Mesendoderm (in vitro differentiated cells): Measurements from ENCODE around the gene TMEM235.

Source experiments
- DNase-seq: peaks from one replicate; pipeline ENCODE4 v3.0.0; 2013
- H2AK5ac ChIP-seq: 2 replicates; pipeline ENCODE4 v1.6.1; 2013; ENCODE audit warnings: low read length, inconsistent platforms
- H2BK120ac ChIP-seq: 2 replicates; pipeline ENCODE4 v1.6.1; 2013; ENCODE audit warnings: low read depth, mild to moderate bottlenecking, low read length, moderate library complexity, mixed read lengths
- H2BK15ac ChIP-seq: replicated peaks from 2 replicates; pipeline ENCODE4 v1.6.1; 2013; ENCODE audit warnings: low read depth, mild to moderate bottlenecking, moderate library complexity
- H2BK5ac ChIP-seq: 2 replicates; pipeline ENCODE4 v1.6.1; 2013; ENCODE audit warnings: low read length, inconsistent platforms
- H3K18ac ChIP-seq: 2 replicates; pipeline ENCODE4 v1.6.1; 2013; ENCODE audit warnings: mild to moderate bottlenecking, low read length, mixed read lengths
- H3K23ac ChIP-seq: one replicate; pipeline ENCODE4 v1.6.1; 2013; ENCODE audit warnings: low read length
- H3K27ac ChIP-seq: 2 replicates; pipeline ENCODE4 v1.5.1; 2013; ENCODE audit warnings: low read depth, mild to moderate bottlenecking, inconsistent platforms, low read length, moderate library complexity
- H3K27me3 ChIP-seq: 2 replicates; pipeline ENCODE4 v1.6.1; 2013; ENCODE audit warnings: low read length, control low read depth, mild to moderate bottlenecking, inconsistent platforms; ENCODE audit not compliant: insufficient read depth, poor library complexity
- H3K36me3 ChIP-seq: 2 replicates; pipeline ENCODE4 v1.6.1; 2013; ENCODE audit warnings: low read length, inconsistent platforms; ENCODE audit not compliant: control insufficient read depth, insufficient read depth
- H3K4ac ChIP-seq: one replicate; pipeline ENCODE4 v1.6.1; 2013; ENCODE audit warnings: low read depth, mild to moderate bottlenecking, low read length, moderate library complexity
- H3K4me1 ChIP-seq: 2 replicates; pipeline ENCODE4 v1.6.1; 2013; ENCODE audit warnings: low read depth, low read length, inconsistent platforms; ENCODE audit not compliant: control insufficient read depth
- H3K4me2 ChIP-seq: 2 replicates; pipeline ENCODE4 v1.6.1; 2013; ENCODE audit warnings: low read length
- H3K4me3 ChIP-seq: 2 replicates; pipeline ENCODE4 v1.5.1; 2013; ENCODE audit warnings: mild to moderate bottlenecking, low read length
- H3K56ac ChIP-seq: one replicate; pipeline ENCODE4 v1.6.1; 2013; ENCODE audit warnings: low read length
- H3K79me1 ChIP-seq: 2 replicates; pipeline ENCODE4 v1.6.1; 2013; ENCODE audit warnings: low read length, inconsistent platforms
- H3K79me2 ChIP-seq: 2 replicates; pipeline ENCODE4 v1.6.1; 2013; ENCODE audit warnings: mild to moderate bottlenecking, low read length; ENCODE audit not compliant: control insufficient read depth, insufficient read depth
- H3K9ac ChIP-seq: 2 replicates; pipeline ENCODE4 v1.6.1; 2013; ENCODE audit warnings: low read length, inconsistent platforms
- H4K5ac ChIP-seq: one replicate; pipeline ENCODE4 v1.6.1; 2013; ENCODE audit warnings: low read length
- H4K8ac ChIP-seq: one replicate; pipeline ENCODE4 v1.6.1; 2013; ENCODE audit warnings: low read depth, mild to moderate bottlenecking, control low read depth, low read length, moderate library complexity
- WGBS: extraction: QIAGEN DNeasy Blood & Tissue Kit; methylation state at CpG from one replicate; pipeline ENCODE4 v1.1.7; 2013; ENCODE audit warnings: low lambda C conversion rate, missing lambda C conversion rate; ENCODE audit not compliant: insufficient coverage; ENCODE audit errors: extremely low coverage; 5-methylcytosine and 5-hydroxymethylcytosine counted together

Gene TMEM235

DNA sequence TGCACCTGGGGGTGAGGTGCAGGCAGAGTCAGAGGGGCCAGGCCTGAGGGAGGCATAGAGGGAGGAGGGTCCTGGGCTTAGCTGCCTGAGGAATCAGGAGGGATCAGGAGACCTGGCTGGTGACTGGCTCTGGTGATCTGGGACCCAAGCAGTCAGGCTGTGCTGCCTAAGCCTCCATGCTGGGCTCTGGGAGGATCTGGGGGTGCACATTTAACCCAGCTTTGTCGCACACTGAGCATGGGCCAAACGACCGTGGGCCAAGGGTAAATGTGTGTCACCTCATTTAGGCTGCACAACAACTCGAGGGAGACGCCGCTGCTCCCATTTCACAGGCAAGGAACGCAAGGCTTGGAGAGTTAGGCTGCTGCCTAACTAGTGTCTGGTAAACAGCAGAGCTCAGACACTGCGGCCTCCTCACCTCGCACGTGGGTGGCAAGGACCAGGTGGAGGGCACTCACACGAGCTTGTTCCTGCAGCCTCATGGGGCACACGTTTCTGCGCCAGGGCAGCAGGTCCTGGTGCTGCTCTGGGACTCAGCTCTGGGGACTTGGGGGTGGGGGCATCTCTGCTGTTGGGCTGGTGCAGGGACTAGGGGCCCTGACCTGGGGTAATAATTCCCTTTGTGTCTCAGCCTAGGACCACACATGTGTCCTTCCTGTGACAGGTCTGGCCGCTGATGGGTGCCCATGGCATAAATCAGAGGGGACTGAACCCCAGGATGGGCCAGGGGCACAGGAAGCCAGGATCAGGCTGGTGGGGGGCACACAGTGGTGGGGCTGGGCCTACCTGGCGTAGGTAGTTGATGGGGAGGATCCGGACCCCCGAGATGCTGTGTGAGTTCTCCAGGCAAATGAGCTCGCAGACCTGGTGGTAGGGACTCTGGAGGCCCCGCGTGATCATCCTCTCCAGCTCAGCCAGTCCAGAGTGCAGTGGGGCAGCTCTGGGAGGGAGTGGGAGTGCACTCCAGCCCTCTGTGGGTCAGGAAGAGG, 18.7 kb downstream of the TMEM235 start:
- no peaks in the 10 kb centered on the region for H3K27me3 ChIP-seq
- WGBS: no CpG with 5 or more reads among the region's 20 CpGs
- no peak overlapping the region for H2BK15ac ChIP-seq
- no peaks in the 10 kb centered on the region for H3K79me2 ChIP-seq
- no peak overlapping the region for H3K27ac ChIP-seq
- no peak overlapping the region for H2BK120ac ChIP-seq
- H3K36me3 ChIP-seq: no peaks in the 10 kb centered on the region
- peaks cover 2% of the 10 kb centered on the region for H3K4me1 ChIP-seq
- no peak overlapping the region for H3K4ac ChIP-seq
- peak overlapping the region; percentile 59 for H3K56ac ChIP-seq
- no peak for DNase-seq
- no peak overlapping the region for H2BK5ac ChIP-seq
- no peak overlapping the region for H3K18ac ChIP-seq
- H3K9ac ChIP-seq: peak overlapping the region; percentile 41
- peak overlapping the region; percentile 65 for H2AK5ac ChIP-seq
- no peak overlapping the region for H3K23ac ChIP-seq
- H3K4me2 ChIP-seq: no peak overlapping the region
- no peak overlapping the region for H4K8ac ChIP-seq
- no peak overlapping the region for H4K5ac ChIP-seq
- H3K4me3 ChIP-seq: no peak overlapping the region
- H3K79me1 ChIP-seq: no peaks in the 10 kb centered on the region

DNA sequence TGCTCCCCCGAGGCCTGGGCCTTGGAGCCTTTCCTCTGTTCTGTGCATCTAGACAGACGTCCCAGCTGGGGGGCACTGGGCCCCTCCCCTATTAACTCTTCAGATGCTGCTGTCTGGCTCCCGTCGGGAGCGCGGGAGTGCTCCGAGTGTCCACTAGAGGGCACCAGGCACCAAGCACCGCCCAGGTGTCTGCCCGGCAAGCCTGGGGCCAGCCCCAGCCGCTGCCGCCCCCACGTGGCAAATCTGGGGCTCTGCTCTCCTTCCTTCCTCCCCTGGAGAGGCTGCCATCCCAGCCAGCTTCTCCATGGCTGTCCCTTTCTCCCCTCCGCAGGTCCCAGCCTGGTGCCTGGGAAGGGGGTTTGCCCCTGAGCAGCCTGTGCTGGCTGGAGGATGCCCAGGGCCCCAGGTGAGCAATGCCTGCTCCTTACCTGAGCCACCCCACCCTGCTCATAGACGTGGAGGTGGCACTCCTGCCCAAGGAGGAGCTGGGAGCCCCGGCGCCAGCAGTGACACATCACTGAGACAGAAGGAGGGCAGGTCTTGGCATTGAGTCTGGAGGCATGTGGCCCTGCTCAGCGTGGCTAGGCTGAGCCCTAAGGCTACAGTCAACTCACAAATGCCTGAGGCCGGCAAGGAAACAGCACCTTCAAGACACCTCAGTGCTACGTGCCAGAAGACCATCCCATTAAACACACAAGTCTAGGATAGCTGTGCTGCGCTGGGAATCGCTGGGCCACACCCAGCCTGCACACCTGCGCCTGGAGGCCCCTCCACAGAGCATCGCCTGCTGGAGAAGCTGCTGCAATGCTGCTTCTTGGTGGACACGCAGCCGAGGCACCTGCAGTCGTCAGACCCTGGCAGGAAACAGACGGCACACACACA, 19.7 kb downstream of the TMEM235 start:
- Histone ChIP-seq H3K4me2 (no peak overlapping the region), H2BK5ac (no peak overlapping the region), H3K9ac (peak overlapping the region; percentile 54), H2AK5ac (no peak overlapping the region), H2BK15ac (no peak overlapping the region), H2BK120ac (no peak overlapping the region), H3K36me3 (no peaks in the 10 kb centered on the region), H3K4me1 (peaks cover 4% of the 10 kb centered on the region), H3K27me3 (no peaks in the 10 kb centered on the region), H4K5ac (no peak overlapping the region), H3K56ac (peak overlapping the region; percentile 59), H3K18ac (no peak overlapping the region), H3K27ac (no peak overlapping the region), H3K79me1 (no peaks in the 10 kb centered on the region), H3K4ac (peak overlapping the region; percentile 79), H3K4me3 (no peak overlapping the region), H4K8ac (no peak overlapping the region), H3K23ac (peak overlapping the region; percentile 48), H3K79me2 (no peaks in the 10 kb centered on the region)
- peak; percentile 93 for DNase-seq
- no CpG with 5 or more reads among the region's 27 CpGs for WGBS

DNA sequence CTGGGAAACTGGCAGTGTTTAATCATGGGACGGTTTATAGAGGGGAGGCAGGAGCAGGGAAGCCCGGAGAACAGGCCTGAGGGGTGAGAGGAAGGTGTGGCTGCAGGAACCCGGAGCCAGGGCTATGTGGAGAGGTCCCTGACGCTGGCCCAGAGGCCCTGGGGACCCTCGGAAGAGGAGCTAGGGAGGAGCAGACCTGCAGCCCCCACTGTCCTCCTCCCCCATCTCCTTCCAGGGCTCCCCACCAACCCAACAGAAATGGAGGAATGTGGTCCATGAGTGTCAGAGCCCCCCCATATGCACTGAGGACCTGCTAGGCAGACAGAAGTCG, 20.3 kb downstream of the TMEM235 start:
- DNase-seq: no peak
- Histone ChIP-seq H3K79me1 (no peaks in the 10 kb centered on the region), H2BK120ac (no peak overlapping the region), H3K4ac (no peak overlapping the region), H3K18ac (no peak overlapping the region), H3K23ac (no peak overlapping the region), H3K27me3 (no peaks in the 10 kb centered on the region), H4K8ac (no peak overlapping the region), H2BK5ac (no peak overlapping the region), H3K79me2 (no peaks in the 10 kb centered on the region), H3K9ac (no peak overlapping the region), H4K5ac (no peak overlapping the region), H2AK5ac (no peak overlapping the region), H3K4me3 (no peak overlapping the region), H3K27ac (no peak overlapping the region), H3K4me1 (peaks cover 7% of the 10 kb centered on the region), H3K36me3 (no peaks in the 10 kb centered on the region), H2BK15ac (no peak overlapping the region), H3K56ac (no peak overlapping the region), H3K4me2 (no peak overlapping the region)
- no CpG with 5 or more reads among the region's 6 CpGs for WGBS

DNA sequence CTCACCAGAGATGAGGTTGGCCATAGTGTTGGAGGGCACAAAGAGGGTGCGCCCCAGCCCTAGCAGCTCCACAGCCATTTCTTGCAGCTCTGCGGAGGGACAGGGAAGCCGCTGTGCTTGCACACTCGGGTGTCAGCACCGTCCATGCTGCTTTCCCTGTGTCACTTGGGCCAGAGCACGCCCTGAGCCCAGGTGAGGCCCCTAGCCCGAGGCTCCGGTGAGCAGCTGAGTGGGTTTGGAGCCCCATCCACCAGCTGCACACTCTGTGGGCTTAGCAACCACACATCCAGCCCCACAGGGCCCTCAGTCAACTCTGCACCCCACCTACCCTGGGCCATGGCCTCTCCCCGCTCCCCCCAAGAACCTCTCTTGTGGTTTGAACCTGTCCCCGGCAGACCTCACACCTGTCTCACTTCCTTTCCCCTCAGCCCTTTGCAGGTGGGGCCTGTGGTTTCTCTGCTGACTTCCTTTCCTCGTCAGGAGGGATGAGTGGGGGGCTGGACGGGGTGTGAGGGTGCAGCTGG, 20.7 kb downstream of the TMEM235 start:
- Histone ChIP-seq H3K4me3 (no peak overlapping the region), H4K8ac (no peak overlapping the region), H3K27me3 (no peaks in the 10 kb centered on the region), H3K4me1 (peaks cover 10% of the 10 kb centered on the region), H3K27ac (no peak overlapping the region), H3K56ac (no peak overlapping the region), H3K4me2 (no peak overlapping the region), H3K18ac (no peak overlapping the region), H3K36me3 (no peaks in the 10 kb centered on the region), H3K9ac (no peak overlapping the region), H2BK120ac (no peak overlapping the region), H3K79me2 (no peaks in the 10 kb centered on the region), H2BK15ac (no peak overlapping the region), H4K5ac (no peak overlapping the region), H2BK5ac (no peak overlapping the region), H2AK5ac (no peak overlapping the region), H3K4ac (no peak overlapping the region), H3K79me1 (no peaks in the 10 kb centered on the region), H3K23ac (no peak overlapping the region)
- DNase-seq: no peak
- no CpG with 5 or more reads among the region's 12 CpGs for WGBS

DNA sequence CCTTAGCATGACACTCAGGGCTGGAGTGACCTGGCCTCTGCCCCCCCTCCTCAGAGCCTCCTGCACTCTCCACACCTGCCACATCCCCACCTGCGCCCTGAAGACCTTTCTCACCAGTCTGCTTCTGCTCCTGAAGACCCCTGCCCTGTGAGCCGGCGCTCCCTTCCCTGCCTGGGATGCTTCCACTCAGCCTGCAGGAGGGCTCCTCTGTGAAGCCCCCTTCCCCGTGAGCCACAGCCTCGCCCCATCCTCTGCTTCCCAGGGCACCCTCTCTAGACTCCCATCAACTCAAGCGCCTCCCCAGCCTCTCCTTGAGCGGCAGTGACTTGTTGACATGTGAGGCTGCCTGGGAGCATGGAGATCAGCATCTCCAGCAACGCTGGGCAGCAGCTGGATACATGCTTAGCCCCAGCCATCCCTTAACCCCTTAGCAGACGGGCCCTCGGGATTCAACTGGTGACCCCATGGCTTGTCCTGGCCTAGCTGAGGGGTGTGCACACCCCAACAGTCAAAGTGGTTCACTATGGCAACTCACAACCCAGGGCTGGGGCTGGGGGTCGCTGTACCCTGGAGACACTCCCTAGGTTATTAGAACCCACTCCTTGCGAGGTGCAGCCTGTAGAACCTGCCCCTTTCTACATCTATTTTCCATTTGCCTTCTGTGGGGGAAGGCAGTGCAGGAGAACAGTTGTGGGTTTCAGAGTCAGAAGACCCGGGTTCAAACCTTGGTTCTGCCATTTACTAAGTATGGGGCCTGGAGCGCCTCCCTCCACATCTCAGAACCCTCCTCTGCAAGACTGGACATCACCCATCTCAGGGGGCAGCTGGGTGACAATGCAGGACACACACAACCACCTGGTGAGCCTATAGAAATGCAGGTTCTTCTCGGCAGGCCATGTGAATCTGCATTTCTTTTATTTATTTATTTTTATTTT, 21.5 kb downstream of the TMEM235 start:
- no peak for DNase-seq
- H4K5ac ChIP-seq: no peak overlapping the region
- H3K4me2 ChIP-seq: no peak overlapping the region
- H3K27me3 ChIP-seq: no peaks in the 10 kb centered on the region
- no CpG with 5 or more reads among the region's 15 CpGs for WGBS
- no peak overlapping the region for H2BK5ac ChIP-seq
- peak overlapping the region; percentile 53 for H3K56ac ChIP-seq
- no peaks in the 10 kb centered on the region for H3K79me1 ChIP-seq
- no peak overlapping the region for H3K27ac ChIP-seq
- H4K8ac ChIP-seq: no peak overlapping the region
- H3K36me3 ChIP-seq: no peaks in the 10 kb centered on the region
- no peak overlapping the region for H2BK120ac ChIP-seq
- no peak overlapping the region for H2AK5ac ChIP-seq
- peaks cover 10% of the 10 kb centered on the region for H3K4me1 ChIP-seq
- H3K23ac ChIP-seq: peak overlapping the region; percentile 12
- no peak overlapping the region for H3K18ac ChIP-seq
- no peak overlapping the region for H3K4me3 ChIP-seq
- peak overlapping the region; percentile 25 for H3K9ac ChIP-seq
- no peak overlapping the region for H3K4ac ChIP-seq
- no peak overlapping the region for H2BK15ac ChIP-seq
- no peaks in the 10 kb centered on the region for H3K79me2 ChIP-seq
